GM10248 (cell line): ENCODE data around the gene IGF2R.
"Not testable (repeated sequence)": the region's sequence is repeated elsewhere in the genome, so short reads cannot be mapped to it uniquely, and the experiment has no call there.

Source experiments
- CTCF ChIA-PET: fragments of 300-600 bp; sonication (Branson Sonifier 250); formaldehyde crosslinking; extraction: SDS; loops from one replicate; lab custom pipeline; 2021; ENCODE audit warnings: antibody characterized with exemption; lab: Yijun Ruan, JAX
- POLR2A ChIA-PET: fragments of 350-650 bp; sonication (Branson Sonifier 250); formaldehyde crosslinking; extraction: SDS; loops from one replicate; lab custom pipeline; 2020; ENCODE audit warnings: antibody characterized with exemption; lab: Yijun Ruan, JAX
- DNase-seq: peaks from one replicate; pipeline ENCODE4 v3.0.0; 2012; ENCODE audit errors: extremely low spot score
- TF ChIP-seq, protein P1 (sequence below): IDR thresholded peaks from 2 replicates; pipeline ENCODE4 v1.5.1; 2012; ENCODE audit warnings: mild to moderate bottlenecking, low read depth; ENCODE audit errors: extremely low read depth, missing control alignments, control extremely low read depth

IGF2R gene

GRCh38 chr6:159996626-159997497 lies 28.0 kb downstream of the IGF2R start:
- ChIA-PET CTCF (interaction anchor here (1.1 to 1.2 kb wide), 2 partner anchors 12 to 21 kb away, joined by 3 to 4 read pairs; no protein-coding TSS in a partner anchor), POLR2A (no interaction called here)
- no peak for DNase-seq
- TF ChIP-seq, protein P1, sequence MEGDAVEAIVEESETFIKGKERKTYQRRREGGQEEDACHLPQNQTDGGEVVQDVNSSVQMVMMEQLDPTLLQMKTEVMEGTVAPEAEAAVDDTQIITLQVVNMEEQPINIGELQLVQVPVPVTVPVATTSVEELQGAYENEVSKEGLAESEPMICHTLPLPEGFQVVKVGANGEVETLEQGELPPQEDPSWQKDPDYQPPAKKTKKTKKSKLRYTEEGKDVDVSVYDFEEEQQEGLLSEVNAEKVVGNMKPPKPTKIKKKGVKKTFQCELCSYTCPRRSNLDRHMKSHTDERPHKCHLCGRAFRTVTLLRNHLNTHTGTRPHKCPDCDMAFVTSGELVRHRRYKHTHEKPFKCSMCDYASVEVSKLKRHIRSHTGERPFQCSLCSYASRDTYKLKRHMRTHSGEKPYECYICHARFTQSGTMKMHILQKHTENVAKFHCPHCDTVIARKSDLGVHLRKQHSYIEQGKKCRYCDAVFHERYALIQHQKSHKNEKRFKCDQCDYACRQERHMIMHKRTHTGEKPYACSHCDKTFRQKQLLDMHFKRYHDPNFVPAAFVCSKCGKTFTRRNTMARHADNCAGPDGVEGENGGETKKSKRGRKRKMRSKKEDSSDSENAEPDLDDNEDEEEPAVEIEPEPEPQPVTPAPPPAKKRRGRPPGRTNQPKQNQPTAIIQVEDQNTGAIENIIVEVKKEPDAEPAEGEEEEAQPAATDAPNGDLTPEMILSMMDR = no peak

DNA sequence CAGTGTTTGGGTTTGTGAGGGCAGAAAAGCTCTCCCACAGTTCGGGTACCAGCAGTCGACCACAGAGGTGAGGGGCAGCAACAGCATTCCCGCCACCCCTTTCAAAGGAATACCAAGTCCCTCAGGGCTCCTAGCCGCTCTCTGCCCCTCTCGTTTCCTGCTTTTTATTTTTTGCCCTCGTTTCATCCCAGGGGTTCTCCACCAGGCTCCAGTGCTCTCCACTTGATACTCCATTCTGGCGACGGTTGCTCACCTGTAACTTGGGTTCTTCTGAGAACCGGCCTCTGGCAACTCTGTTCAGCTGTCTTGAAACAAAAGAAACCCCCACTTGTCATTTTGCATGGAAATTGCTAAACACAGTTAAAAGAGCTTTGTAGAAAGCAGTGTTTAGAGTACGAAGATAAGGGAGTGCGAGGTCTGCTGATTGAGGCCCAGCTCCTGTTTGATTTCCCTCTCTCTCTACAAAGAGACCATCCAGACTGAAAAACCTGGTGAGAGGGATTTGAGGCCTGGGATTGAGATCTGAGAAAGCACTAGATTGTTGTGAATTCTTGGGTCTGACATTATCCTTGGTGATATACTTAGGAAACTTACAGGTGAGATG lies 28.7 kb downstream of the IGF2R start:
- ChIA-PET POLR2A (interaction anchor here (1.0 kb wide), 1 partner anchor 75 kb away, joined by 3 read pairs; no protein-coding TSS in a partner anchor), CTCF (no interaction called here)
- DNase-seq = no peak
- TF ChIP-seq, protein P1 = no peak

DNA sequence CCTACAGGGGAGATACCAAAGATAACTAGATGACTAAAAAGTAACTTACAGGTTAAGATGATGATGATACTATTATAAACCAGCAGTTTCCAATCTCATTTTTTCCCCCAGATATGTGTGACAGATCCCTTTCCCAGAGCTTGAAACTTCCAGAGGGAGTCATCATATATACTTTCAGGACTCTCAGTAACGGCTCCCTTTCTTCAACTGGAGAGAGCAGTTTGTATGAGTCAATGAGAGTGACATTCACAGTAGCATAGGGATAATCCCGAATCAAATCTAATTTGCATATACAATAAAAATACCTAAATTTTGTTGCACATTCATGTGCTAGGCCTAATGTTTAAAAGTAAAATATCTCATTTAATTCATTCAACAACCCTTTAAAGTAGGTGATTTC lies 29.7 kb downstream of the IGF2R start:
- no peak for DNase-seq
- ChIA-PET POLR2A (interaction anchor here (1.0 kb wide), 1 partner anchor 74 kb away, joined by 3 read pairs; no protein-coding TSS in a partner anchor), CTCF (interaction anchor here (0.7 kb wide), 1 partner anchor 8 kb away, joined by 3 read pairs; no protein-coding TSS in a partner anchor)

GRCh38 chr6:159999240-159999671 lies 30.4 kb downstream of the IGF2R start:
- DNase-seq = no peak
- ChIA-PET POLR2A (no interaction called here), CTCF (interaction anchor here (0.9 to 1.0 kb wide), 2 partner anchors 11 to 15 kb away, joined by 3 to 4 read pairs; no protein-coding TSS in a partner anchor)
- TF ChIP-seq, protein P1 = no peak

More for the DNA sequence above, 29.7 kb downstream of the IGF2R start:
- TF ChIP-seq, protein P1 = no peak

DNA sequence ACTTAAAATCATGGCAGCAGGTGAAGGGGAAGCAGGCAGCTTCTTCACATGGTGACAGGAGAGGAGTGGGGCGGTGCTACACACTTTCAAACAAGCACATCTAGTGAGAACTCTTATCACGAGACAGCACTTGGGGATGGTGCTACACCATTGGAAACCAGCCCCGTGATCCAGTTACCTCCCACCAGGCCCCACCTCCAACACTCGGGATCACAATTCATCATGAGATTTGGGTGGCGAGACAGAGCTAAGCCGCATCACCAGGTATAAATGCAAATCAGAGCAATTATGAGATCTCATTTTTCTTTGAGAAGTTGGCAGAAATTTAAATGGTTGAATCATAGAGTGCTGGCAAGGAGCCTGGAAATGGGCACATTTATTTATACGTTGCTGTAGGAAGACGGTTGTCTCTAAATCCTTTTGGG lies 31.4 kb downstream of the IGF2R start:
- TF ChIP-seq, protein P1 = no peak
- CTCF ChIA-PET = interaction anchor here (1.4 kb wide), 1 partner anchor 47 kb away, joined by 3 read pairs; no protein-coding TSS in a partner anchor
- POLR2A ChIA-PET = no interaction called here
- no peak for DNase-seq

- POLR2A ChIA-PET = not testable (repeated sequence)
Measured at GRCh38 chr6:160000893-160001427, 32.1 kb downstream of the IGF2R start.

More at GRCh38 chr6:160000893-160001427, 32.1 kb downstream of the IGF2R start:
- CTCF ChIA-PET = interaction anchor here (1.1 to 1.8 kb wide), 3 partner anchors 10 to 47 kb away, joined by 3 to 11 read pairs (median 3); no protein-coding TSS in a partner anchor
- DNase-seq = not testable (repeated sequence)
